ENCODE data around the gene RBM33.

DNA sequence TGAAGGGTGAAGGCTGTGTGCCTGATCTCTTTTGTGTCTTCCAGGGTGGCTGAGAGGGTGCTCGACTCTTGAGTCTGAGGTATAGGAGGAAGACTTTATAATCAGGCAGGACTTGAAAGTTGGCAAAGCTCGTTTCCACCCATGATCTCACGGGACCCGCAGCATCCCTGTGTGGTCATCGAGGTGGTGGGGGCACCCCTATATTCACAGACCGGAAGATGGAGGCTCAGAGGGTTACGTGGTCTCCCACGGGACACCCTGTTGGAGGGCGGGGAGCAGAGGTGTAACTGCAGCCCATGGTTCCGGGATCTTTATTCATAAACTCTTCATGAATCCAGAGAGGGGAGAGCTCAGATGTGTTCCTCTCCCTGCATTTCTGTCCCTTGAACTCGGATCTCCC, 177.4 kb downstream of the RBM33 start:
- no peak for TF ChIP-seq EP300 (IDR thresholded peaks at IDR 0.05; ENCODE audit: low read depth)
- TF ChIP-seq, protein P1, sequence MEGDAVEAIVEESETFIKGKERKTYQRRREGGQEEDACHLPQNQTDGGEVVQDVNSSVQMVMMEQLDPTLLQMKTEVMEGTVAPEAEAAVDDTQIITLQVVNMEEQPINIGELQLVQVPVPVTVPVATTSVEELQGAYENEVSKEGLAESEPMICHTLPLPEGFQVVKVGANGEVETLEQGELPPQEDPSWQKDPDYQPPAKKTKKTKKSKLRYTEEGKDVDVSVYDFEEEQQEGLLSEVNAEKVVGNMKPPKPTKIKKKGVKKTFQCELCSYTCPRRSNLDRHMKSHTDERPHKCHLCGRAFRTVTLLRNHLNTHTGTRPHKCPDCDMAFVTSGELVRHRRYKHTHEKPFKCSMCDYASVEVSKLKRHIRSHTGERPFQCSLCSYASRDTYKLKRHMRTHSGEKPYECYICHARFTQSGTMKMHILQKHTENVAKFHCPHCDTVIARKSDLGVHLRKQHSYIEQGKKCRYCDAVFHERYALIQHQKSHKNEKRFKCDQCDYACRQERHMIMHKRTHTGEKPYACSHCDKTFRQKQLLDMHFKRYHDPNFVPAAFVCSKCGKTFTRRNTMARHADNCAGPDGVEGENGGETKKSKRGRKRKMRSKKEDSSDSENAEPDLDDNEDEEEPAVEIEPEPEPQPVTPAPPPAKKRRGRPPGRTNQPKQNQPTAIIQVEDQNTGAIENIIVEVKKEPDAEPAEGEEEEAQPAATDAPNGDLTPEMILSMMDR (IDR thresholded peaks at IDR 0.05): no peak
- TF ChIP-seq POLR2A (IDR thresholded peaks at IDR 0.05): no peak
- TF ChIP-seq POLR2AphosphoS5 (IDR thresholded peaks at IDR 0.05): no peak
